Stimulated activated CD8-positive, alpha-beta memory T cell treated with anti-CD3 and anti-CD28 coated beads, Interleukin-7, amount 100 ng/mL, for 4 hours (primary cell): Measurements from ENCODE around the gene TUT7.
A peak's percentile ranks its signal among the peaks of the same experiment; 100 is the strongest.
"Not testable (repeated sequence)": the region's sequence is repeated elsewhere in the genome, so short reads cannot be mapped to it uniquely, and the experiment has no call there.

Source experiments
- DNase-seq, 2 donors: peaks; one replicate each; pipeline ENCODE4 v3.0.0-alpha.2; 2020; ENCODE audit warnings: low read depth in 2 of 2

TUT7 gene, protein sequence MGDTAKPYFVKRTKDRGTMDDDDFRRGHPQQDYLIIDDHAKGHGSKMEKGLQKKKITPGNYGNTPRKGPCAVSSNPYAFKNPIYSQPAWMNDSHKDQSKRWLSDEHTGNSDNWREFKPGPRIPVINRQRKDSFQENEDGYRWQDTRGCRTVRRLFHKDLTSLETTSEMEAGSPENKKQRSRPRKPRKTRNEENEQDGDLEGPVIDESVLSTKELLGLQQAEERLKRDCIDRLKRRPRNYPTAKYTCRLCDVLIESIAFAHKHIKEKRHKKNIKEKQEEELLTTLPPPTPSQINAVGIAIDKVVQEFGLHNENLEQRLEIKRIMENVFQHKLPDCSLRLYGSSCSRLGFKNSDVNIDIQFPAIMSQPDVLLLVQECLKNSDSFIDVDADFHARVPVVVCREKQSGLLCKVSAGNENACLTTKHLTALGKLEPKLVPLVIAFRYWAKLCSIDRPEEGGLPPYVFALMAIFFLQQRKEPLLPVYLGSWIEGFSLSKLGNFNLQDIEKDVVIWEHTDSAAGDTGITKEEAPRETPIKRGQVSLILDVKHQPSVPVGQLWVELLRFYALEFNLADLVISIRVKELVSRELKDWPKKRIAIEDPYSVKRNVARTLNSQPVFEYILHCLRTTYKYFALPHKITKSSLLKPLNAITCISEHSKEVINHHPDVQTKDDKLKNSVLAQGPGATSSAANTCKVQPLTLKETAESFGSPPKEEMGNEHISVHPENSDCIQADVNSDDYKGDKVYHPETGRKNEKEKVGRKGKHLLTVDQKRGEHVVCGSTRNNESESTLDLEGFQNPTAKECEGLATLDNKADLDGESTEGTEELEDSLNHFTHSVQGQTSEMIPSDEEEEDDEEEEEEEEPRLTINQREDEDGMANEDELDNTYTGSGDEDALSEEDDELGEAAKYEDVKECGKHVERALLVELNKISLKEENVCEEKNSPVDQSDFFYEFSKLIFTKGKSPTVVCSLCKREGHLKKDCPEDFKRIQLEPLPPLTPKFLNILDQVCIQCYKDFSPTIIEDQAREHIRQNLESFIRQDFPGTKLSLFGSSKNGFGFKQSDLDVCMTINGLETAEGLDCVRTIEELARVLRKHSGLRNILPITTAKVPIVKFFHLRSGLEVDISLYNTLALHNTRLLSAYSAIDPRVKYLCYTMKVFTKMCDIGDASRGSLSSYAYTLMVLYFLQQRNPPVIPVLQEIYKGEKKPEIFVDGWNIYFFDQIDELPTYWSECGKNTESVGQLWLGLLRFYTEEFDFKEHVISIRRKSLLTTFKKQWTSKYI (N-terminal part only)

DNA sequence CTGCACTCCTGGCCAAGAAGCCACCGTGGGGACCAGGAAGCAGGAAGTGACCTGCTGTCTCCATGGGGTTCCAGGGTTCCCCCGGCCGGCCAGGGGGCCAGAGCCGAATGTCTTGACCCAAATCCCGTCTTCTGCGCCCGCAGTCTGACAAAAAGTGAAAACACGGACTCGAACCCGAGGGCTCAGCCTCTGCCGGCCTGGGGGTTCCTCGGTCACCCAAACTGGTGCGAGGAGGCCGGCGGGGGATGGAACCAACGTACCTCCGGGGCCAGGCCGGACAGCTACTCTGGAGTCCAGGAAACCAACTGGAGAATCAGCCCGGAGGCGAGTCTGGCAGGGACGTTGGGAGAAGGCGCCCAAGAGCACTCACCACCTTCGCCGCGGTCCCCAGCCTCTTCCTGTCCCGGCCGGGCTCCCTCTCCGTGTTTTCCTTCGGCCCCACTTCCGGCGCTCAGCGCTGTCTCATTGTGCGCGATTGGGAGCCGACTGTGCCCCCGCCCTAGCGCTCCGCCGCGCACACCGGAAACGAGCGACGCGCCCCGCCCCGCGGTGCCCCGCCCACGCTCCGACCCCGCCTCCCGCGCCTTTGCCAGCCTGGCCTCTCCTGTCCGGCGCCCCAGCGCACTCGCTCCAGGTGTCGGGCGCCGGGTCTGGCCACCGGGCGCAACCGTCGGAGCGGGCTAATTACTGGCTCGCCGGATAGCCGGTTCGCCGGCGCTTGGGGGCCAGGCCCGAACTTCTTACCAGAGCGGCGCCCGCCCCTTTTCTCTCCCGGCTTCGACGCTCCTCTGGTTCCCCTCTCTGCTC lies at the start of gene TUT7:
TSS of gene TUT7 (minus strand) at position 400 of the 807 bp plus-strand sequence. CDS start 1,211 bp downstream, outside the sequence.
- peak; percentile 82 to 90 for DNase-seq

DNA sequence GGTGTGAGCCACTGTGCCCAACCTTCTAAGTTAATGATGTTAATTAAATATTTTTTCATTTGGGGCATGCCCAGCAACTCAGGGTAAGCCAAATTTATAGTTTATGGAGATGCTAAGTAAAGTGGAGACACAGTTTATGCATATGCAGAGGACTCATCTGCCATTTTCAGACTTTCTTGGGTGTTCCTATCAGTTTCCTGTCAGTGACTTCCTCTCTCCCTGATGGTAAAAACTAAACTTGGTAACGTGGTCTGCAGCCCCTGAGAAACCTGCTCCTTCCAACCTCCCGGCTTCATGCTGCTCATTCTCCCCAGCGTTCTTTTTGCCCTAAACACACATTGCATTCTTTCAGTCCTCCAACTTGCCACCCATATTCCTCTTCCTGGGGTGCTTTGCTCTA lies 48.4 kb upstream of the TUT7 start:
- no peak for DNase-seq

DNA sequence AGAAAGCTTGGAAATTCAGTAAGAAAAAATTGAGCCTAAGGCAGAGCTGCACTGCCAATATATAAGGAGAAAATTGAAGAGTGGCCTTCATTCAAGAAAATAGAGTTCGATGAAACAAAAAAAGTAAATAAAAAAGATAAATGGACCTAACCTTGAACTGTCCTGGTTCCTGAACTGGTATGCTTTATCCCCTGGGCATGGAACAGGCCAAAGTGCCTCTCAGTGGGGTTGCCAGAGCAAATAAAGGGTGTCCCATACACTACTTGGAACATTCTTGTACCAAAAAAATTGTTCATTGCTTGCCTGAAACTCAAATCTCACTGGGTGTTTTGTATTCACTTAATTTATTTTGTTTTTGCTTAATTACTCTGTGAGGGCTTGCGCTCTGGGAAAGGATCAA lies 42.2 kb upstream of the TUT7 start:
- DNase-seq: no peak

DNA sequence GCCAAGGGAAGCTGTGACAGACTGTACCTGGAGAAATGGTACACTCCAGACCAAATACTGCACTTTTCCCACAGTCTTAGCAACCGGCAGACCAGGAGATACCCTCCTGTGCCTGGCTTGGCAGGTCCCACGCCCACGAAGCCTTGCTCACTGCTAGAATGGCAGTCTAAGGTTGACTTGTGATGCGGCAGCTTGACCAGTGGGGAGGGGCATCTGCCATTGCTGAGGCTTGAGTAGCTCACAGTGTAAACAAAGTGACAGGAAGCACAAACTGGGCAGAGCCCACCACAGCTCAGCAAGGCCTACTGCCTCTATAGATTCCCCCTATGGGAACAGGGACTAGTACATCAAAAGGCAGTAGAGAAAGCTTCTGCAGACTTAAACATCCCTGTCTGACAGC lies 36.0 kb upstream of the TUT7 start:
- not testable (repeated sequence) for DNase-seq

DNA sequence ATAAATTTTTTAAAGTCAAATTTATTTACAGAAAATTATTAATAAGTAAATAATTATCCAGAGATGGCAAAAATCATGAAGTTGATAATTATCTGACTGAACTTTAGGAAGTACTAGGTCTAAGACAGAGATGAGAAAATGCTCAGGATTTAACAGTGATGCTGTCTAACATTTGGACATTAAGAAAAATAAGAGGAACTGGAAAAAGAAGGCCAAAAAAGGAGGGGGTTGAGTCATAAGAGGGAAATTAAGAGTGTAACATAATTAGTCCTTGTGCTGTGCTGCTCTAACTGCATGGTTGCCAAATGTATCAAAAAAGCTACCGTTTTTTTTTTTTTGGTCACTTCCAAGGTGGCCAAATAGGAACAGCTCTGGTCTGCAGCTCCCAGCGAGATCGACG lies 35.4 kb upstream of the TUT7 start:
- no peak for DNase-seq

DNA sequence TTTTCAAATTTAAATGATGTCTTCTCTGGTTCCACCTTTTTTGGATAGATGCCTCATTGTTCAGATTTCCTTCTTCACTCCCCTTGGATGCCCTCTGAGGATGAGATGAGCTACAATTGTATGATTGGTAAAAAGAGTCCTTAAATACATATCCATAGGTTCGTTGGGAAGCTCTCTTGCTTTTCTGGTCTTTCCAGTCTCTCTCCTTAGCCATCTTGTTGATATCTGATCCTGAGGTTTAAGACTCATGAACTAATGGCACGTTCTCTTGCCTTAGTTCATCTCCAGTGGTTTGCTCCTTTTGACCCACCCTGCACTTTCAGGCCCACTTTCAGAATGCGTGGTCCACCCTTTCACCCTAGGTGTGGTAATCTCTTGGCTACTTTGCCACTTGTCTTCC lies 33.2 kb upstream of the TUT7 start:
- no peak for DNase-seq

DNA sequence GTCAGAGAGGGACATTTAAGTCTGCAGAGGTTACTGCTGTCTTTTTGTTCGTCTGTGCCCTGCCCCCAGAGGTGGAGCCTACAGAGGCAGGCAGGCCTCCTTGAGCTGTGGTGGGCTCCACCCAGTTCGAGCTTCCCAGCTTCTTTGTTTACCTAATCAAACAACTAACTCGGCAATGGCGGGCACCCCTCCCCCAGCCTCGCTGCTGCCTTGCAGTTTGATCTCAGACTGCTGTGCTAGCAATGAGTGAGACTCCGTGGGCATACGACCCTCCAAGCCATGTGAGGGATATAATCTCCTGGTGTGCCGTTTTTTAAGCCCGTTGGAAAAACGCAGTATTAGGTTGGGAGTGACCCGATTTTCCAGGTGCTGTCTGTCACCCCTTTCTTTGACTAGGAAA lies 28.8 kb upstream of the TUT7 start:
- DNase-seq: not testable (repeated sequence)

DNA sequence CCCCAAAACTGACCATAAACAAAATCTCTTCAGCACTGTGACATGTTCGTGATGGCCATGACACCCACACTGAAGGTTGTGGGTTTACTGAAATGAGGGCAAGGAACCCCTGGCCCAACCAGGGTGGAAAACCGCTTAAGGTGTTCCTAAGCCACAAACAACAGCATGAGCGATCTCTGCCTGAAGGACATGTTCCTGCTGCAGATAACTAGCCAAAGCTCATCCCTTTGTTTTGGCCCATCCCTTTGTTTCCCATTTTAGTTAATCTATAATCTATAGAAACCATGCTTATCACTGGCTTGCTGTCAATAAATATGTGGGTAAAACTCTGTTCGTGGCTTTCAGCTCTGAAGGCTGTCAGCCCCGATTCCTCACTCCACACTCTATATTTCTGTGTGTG lies 21.8 kb upstream of the TUT7 start:
- no peak for DNase-seq

DNA sequence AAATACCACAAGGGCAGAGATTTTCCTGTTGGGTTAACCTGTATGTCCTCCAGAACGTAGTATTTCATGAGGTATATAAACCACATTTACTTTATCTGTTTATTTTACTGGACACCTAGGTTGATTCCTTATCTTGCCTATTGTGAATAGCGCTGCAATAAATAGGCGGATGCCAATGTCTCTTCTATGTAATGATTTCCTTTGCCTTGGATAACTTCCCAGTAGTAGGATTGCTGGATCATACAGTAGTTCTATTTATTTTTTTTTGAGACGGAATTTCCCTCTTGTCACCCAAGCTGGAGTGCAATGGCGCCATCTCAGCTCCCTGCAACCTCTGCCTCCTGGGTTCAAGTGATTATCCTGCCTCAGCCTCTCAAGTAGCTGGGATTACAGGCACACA lies 15.6 kb upstream of the TUT7 start:
- no peak for DNase-seq

DNA sequence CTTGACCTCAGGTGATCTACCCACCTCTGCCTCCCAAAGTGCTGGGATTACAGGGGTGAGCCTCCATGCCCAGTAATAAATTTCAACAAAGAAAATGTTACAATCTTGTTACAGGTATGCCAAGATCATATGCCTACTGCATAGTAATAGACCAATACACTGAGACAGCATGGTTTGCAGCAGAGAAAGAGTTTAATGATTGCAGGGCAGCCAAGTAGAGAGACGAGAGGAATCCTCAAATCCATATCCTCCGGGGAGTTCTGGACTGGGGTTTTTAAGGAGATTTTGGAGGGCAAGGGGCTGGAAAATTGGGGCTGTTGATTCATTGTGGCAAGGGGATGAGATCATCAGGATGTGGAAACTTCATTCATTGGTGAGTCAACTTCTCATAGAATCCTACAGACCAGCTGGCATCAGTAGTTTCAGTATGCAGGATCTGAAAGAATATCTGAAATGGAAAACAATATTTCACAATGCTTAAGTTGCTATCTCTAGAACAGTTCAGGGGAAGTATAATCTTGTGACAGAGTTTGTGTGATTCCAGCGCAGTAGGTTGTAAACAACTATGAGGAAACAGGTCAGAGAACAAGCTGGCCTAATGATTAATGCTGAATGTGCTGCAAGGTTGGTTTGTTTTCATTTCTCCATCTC lies 14.8 kb upstream of the TUT7 start:
- no peak for DNase-seq

DNA sequence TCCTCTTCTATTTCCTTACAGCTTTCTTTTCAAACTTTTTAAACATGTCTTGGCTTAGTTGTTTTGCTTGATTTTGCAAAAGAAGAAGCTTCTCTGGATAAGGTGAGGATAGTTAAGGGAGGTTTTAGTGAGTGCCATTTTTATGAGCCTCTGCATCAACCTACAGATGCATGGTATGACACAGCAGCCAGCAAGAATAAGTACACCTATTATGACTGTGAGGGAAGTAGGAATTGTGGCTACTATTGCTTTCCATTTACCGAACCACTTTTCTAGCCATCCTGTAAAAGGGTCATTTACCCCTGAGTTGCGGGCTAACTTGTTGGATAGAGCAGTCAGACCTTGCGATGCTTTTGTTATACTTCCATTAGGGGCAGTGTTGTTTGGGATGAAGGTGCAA lies 7.0 kb upstream of the TUT7 start:
- no peak for DNase-seq

DNA sequence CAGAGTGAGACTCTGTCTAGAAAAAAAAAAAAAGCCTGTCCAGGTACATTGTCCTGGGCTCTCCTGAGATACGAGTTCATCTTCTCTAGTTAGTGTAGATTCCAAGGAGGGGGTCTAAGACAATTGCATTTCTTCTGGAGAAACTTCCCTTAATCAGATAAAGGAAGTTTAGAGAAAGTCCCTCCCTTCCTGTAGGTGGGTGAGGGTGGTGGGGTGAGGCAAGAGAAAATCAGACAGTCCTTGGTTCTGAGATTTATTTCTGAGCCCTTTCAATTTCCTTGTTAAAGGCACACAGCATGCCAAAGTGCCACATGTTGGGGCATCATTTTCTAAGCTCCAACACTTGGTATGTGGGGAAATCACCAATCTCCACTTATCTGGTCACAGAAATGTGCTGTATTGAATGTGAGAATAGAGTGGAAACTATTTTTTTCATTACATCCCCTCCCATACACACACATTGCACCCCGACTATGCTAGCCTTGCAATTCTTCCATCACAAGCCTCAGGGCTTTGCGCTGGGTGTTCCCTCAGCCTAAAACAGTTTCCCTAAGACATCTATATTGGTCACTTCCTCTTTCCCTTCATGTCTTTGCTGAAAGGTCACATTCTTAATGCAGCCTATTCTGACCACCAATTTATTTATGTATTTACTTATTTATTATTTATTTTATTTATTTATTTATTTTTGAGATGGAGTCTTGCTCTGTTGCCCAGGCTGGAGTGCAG lies 5.1 kb upstream of the TUT7 start:
- no peak for DNase-seq

DNA sequence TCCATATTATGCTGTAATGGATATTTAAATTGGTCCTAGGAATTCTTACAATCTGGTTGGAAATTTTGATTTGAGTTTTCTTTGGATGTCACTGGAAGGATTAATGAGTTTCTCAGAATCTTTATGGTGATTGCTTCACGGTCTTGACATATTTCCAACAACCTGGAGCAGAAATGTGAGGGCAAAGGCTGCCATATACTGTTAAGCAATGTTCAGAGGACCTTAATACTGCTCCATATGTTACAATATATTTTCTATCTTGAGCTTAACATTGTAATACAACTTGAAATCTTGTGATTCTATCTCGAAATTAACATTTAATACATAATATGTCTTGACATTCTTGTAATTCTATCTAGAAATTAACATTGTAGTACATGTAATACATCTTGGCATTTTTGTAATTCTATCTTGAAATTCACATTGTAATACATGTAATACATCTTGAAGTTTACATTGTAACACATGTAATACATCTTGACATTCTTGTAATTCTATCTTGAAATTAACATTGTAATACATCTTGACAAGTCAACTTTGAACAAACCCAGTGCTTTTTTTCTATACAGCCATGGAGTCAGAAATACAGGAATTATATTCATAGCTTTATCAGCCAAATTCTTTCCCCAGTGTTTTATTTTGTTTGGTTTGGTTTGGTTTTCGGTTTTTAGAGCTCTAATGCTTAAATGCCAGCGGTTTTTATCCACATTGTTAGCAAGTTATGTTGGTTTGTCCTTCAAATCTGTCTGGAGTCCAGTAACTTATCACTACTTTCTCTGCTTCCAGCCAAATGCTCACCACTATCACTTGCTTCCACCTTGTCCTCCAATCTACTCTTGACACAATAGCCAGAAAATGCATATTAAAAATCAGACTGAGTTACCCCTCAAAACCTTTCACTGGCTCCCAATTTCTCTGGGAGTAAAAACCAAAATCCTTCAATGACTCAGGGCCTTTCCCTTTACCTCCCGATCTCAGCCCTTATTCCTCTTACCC lies 3.0 kb upstream of the TUT7 start:
- no peak for DNase-seq

DNA sequence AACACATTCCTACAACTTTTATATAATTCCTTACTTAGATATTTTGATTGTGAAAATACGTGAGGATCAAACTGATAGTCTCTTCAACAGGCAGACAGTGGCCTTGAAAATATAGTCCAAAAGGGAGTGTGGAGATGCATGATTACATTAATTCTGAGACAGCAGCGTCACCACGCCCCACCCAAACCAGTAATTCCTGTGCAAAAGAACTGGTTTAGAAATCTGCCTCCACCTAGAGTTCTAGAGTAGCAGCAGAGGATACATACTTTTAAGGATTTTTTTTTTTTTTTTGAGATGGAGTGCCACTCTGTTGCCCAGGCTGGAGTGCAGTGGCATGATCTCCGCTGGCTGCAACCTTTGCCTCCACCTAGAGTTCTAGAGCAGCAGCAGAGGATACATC lies 1.6 kb upstream of the TUT7 start:
- no peak for DNase-seq

DNA sequence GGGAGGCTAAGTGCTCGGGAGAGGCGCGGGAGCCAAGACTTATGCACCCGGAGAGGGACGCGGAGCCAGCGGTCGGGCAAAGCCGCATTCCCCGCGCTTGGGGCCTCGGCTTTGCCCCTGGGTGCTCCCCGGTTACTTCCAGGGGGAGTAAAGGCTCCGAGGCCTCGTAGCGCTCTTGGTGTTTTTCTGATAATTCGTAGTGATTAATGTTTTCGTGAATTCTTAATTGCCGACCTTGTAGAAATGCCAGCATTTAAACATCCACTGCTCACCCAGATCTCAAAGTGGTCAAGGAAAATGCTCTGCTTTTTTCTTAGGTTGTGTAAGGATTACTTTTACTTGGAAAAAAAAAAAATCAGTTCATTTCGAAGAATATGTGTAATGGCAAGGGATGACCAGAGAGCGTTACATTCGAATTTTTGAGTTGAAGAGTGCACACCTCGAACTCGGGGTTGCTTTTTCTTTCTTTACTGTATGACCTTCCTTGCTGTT lies 654 bp upstream of the TUT7 start:
- peak in 1 of 2 donors; percentile 2 for DNase-seq

DNA sequence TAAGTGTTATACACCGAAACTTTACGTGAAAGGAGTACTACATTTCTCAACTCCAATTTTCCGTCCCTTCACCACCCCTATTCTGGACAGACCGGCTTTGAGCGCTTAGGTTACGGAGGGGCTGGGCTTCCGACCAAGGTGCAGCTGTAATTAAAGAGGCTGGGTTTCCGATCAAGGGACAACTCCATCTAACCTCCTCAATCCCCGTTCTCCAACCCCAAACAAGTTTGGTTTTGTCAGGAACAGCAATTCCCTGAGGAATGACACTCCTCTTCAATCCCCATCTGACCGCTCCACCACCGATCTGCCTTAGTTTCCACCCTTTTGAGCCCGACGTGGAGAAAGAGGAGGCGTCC lies 577 bp downstream of the TUT7 start:
- DNase-seq: no peak

DNA sequence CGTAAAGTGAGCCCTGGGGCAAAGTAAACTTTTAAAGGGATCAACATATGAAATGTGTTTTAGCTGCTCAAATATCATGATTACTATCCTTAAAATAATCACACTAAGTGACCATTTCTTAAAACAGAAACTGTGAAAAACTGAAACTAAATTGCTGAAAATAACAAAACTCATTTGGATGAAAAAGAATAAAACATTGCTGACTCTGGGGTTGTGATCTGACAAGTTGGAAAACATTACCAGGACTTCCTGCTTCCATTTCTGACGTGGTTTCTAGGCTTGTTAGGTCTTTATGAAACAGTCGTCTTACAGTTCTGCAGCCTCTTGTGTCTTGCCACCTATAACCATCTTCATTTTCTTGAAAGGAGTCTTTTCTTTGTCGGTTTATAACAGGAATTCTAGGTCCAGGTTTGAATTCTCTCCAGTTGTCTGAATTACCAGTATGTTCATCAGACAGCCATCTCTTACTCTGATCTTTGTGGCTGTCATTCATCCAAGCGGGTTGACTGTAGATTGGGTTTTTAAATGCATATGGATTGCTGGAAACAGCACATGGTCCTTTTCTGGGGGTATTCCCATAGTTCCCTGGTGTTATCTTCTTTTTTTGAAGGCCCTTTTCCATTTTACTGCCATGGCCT lies 1.7 kb downstream of the TUT7 start:
- DNase-seq: no peak

DNA sequence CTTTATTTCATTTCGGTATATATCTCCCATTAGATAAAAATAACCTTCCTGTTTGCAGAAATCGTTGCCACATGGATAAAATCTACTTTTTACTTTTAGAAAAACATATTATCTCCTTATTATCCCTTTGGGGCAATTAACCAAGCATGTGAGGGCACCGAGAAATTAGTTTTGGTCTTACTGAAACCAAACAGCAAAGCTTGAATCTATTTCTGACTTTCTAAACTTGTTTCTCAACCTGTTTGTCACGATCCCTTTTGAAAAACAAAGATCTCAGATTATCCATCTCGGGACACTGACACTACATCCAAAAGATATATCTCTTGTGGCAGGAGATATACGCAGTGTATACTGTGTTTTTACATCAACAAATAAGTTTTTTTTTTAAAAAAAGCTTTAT lies 2.3 kb downstream of the TUT7 start:
- DNase-seq: no peak
